Liver (tissue), 9 donors: Measurements from ENCODE around the gene SH3RF3. TPM values are rescaled to one million over a fixed set of nuclear protein-coding genes. Genes with fewer than 3 reads are reported as not detected.

Experiments
- DNase-seq: peaks from one replicate; pipeline ENCODE4 v3.0.0-alpha.2; 2017; ENCODE audit warnings: low spot score
- H3K27ac ChIP-seq, 2 donors: one replicate each; pipeline ENCODE4 v1.7.0; 2013; ENCODE audit warnings: inconsistent platforms in 2 of 2, low read length in 2 of 2, control low read depth in 1 of 2, low read depth in 1 of 2, mild to moderate bottlenecking in 1 of 2
- H3K27me3 ChIP-seq, 4 donors: one replicate each; pipeline versions ENCODE4 v1.6.1 to v1.7.0; 2013; ENCODE audit warnings: low read length in 3 of 4, inconsistent platforms in 1 of 4, mild to moderate bottlenecking in 1 of 4, moderate library complexity in 1 of 4; ENCODE audit not compliant: control insufficient read depth in 4 of 4, insufficient read depth in 4 of 4
- H3K36me3 ChIP-seq, 4 donors: one replicate each; pipeline versions ENCODE4 v1.6.1 to v1.7.0; 2013; ENCODE audit warnings: low read length in 3 of 4, mild to moderate bottlenecking in 3 of 4, low read depth in 1 of 4, moderate library complexity in 1 of 4; ENCODE audit not compliant: control insufficient read depth in 4 of 4, insufficient read depth in 3 of 4
- H3K4me1 ChIP-seq, 4 donors: one replicate each; pipeline versions ENCODE4 v1.6.1 to v1.7.0; 2013; ENCODE audit warnings: low read length in 3 of 4, mild to moderate bottlenecking in 3 of 4, moderate library complexity in 1 of 4; ENCODE audit not compliant: control insufficient read depth in 4 of 4, insufficient read depth in 4 of 4
- H3K4me3 ChIP-seq, 3 donors: one replicate each; pipeline versions ENCODE4 v1.6.1 to v1.7.0; 2013; ENCODE audit warnings: low read length in 3 of 3, control low read depth in 1 of 3, low read depth in 1 of 3, mild to moderate bottlenecking in 1 of 3
- H3K9ac ChIP-seq, 2 donors: one replicate each; pipeline ENCODE4 v1.7.0; 2013; ENCODE audit warnings: low read length in 2 of 2, mild to moderate bottlenecking in 2 of 2, moderate library complexity in 2 of 2, control low read depth in 1 of 2, low read depth in 1 of 2
- H3K9me3 ChIP-seq, 4 donors: one replicate each; pipeline versions ENCODE4 v1.6.1 to v1.7.0; 2013; ENCODE audit warnings: low read length in 3 of 4; ENCODE audit not compliant: control insufficient read depth in 4 of 4
- EGR1 ChIP-seq, 2 donors: IDR thresholded peaks; 2 replicates each; pipeline ENCODE4 v1.6.1; 2016 to 2018; ENCODE audit warnings: antibody characterized with exemption in 2 of 2, low read depth in 2 of 2
- FOXA1 ChIP-seq: IDR thresholded peaks from 2 replicates; pipeline ENCODE4 v1.6.1; 2016; ENCODE audit warnings: antibody characterized with exemption
- FOXA2 ChIP-seq: IDR thresholded peaks from 2 replicates; pipeline ENCODE4 v1.6.1; 2016; ENCODE audit warnings: antibody characterized with exemption
- GABPA ChIP-seq, 2 donors: IDR thresholded peaks in 1 of 2; conservative IDR thresholded peaks in 1 of 2; 2 replicates each; pipeline ENCODE4 v1.6.1; 2016; ENCODE audit warnings: antibody characterized with exemption in 2 of 2, mild to moderate bottlenecking in 1 of 2, moderate library complexity in 1 of 2
- HNF4G ChIP-seq: IDR thresholded peaks from 2 replicates; pipeline ENCODE4 v1.6.1; 2016; ENCODE audit warnings: antibody characterized with exemption
- JUND ChIP-seq, 2 donors: IDR thresholded peaks; 2 replicates each; pipeline ENCODE4 v1.6.1; 2016; ENCODE audit warnings: antibody characterized with exemption in 2 of 2
- NR2F2 ChIP-seq: IDR thresholded peaks from 2 replicates; pipeline ENCODE4 v1.6.1; 2016; ENCODE audit warnings: antibody characterized with exemption
- RAD21 ChIP-seq, 2 donors: IDR thresholded peaks; 2 replicates each; pipeline ENCODE4 v1.6.1; 2016; ENCODE audit warnings: antibody characterized with exemption in 2 of 2, mild to moderate bottlenecking in 2 of 2
- RXRA ChIP-seq, 2 donors: IDR thresholded peaks; 2 replicates each; pipeline ENCODE4 v1.6.1; 2017 to 2018; ENCODE audit warnings: antibody characterized with exemption in 2 of 2, mild to moderate bottlenecking in 1 of 2
- SP1 ChIP-seq: IDR thresholded peaks from 2 replicates; pipeline ENCODE4 v1.6.1; 2018; ENCODE audit warnings: antibody characterized with exemption, mild to moderate bottlenecking
- TAF1 ChIP-seq: conservative IDR thresholded peaks from 2 replicates; pipeline ENCODE4 v1.6.1; 2016; ENCODE audit warnings: antibody characterized with exemption, mild to moderate bottlenecking
- YY1 ChIP-seq: IDR thresholded peaks from 2 replicates; pipeline ENCODE4 v1.6.1; 2016; ENCODE audit warnings: antibody characterized with exemption, mild to moderate bottlenecking
- WGBS: extraction: QIAGEN DNeasy Blood & Tissue Kit; methylation state at CpG from one replicate; pipeline ENCODE4 v1.1.7; 2013; 5-methylcytosine and 5-hydroxymethylcytosine counted together
- polyA plus RNA-seq, 2 donors: library from polyadenylated mRNA; stranded (reverse) in 1 of 2; unstranded in 1 of 2; fragments of 200-250 nt in 1 of 2; fragments of >200 nt in 1 of 2; fragmentation: Nextera tagmentation in 1 of 2; extraction: Ambion mirVana in 1 of 2; gene quantifications; one replicate each; pipeline versions ENCODE4 v1.2.1 to v1.2.3, GENCODE V29; 2013 to 2015
- total RNA-seq, 2 donors: library from RNA; depleted of rRNA; stranded (reverse); fragments of >200 nt; gene quantifications; one replicate each; pipeline ENCODE4 v1.2.3, GENCODE V29; 2014
- TF ChIP-seq, protein P1 (sequence below): IDR thresholded peaks from 2 replicates; pipeline ENCODE4 v1.6.1; 2016; ENCODE audit warnings: antibody characterized with exemption
- TF ChIP-seq, protein P2 (sequence below): IDR thresholded peaks from 2 replicates; pipeline ENCODE4 v1.6.1; 2016; ENCODE audit warnings: antibody characterized with exemption, mild to moderate bottlenecking
- TF ChIP-seq, protein P3 (sequence below): fragments of 150-350 bp; IDR thresholded peaks from 2 replicates; pipeline ENCODE4 v1.5.1; 2017; ENCODE audit warnings: improper control_type of control experiment, low read depth, low read length; ENCODE audit not compliant: missing input control
- donor health status: healthy.
- donor health status: healthy.
- donor health status: healthy.
- donor health status: healthy.
- donor health status: healthy.

SH3RF3 gene
- total and polyA plus RNA-seq, 4 donors: 0.11 to 1.0 (median 0.54) TPM

- 68% methylated on average over 12 of the region's 12 CpGs for WGBS
- Histone ChIP-seq H3K27me3 (no peaks in the 10 kb centered on the region), H3K4me3 (no peak overlapping the region), H3K4me1 (peaks cover 0 to 3% (median 1%) of the 10 kb centered on the region in 4 donors), H3K9me3 (no peaks in the 10 kb centered on the region), H3K36me3 (no peaks in the 10 kb centered on the region), H3K27ac (no peak overlapping the region), H3K9ac (no peak overlapping the region)
- DNase-seq: no peak
- TF ChIP-seq, protein P1, sequence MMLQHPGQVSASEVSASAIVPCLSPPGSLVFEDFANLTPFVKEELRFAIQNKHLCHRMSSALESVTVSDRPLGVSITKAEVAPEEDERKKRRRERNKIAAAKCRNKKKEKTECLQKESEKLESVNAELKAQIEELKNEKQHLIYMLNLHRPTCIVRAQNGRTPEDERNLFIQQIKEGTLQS: no peak
- TF ChIP-seq JUND (IDR thresholded peaks at IDR 0.05): no peak
- TF ChIP-seq RXRA (IDR thresholded peaks at IDR 0.05): no peak
- TF ChIP-seq GABPA (IDR thresholded peaks at IDR 0.05 in 1 of 2, conservative IDR thresholded peaks at IDR 0.05 in 1 of 2): no peak
- TF ChIP-seq SP1: no peak
- TF ChIP-seq NR2F2: no peak
- no peak for TF ChIP-seq EGR1 (IDR thresholded peaks at IDR 0.05; ENCODE audit: low read depth in 2 of 2)
- TF ChIP-seq RAD21 (IDR thresholded peaks at IDR 0.05): no peak
- no peak for TF ChIP-seq YY1
- TF ChIP-seq FOXA2: no peak
- TF ChIP-seq TAF1: no peak
- no peak for TF ChIP-seq HNF4G
- TF ChIP-seq FOXA1: no peak
These were observed 206.7 kb downstream of the SH3RF3 start for GRCh38 chr2:109335631-109336176.

GRCh38 chr2:109336296-109336695 is 207.3 kb downstream of the SH3RF3 start:
- DNase-seq: no peak
- no peak overlapping the region for H3K4me3 ChIP-seq
- no peaks in the 10 kb centered on the region for H3K9me3 ChIP-seq
- no peaks in the 10 kb centered on the region for H3K27me3 ChIP-seq
- no peak overlapping the region for H3K27ac ChIP-seq
- H3K4me1 ChIP-seq: peaks cover 0 to 3% (median 1%) of the 10 kb centered on the region in 4 donors
- no peak overlapping the region for H3K9ac ChIP-seq
- TF ChIP-seq, protein P2, sequence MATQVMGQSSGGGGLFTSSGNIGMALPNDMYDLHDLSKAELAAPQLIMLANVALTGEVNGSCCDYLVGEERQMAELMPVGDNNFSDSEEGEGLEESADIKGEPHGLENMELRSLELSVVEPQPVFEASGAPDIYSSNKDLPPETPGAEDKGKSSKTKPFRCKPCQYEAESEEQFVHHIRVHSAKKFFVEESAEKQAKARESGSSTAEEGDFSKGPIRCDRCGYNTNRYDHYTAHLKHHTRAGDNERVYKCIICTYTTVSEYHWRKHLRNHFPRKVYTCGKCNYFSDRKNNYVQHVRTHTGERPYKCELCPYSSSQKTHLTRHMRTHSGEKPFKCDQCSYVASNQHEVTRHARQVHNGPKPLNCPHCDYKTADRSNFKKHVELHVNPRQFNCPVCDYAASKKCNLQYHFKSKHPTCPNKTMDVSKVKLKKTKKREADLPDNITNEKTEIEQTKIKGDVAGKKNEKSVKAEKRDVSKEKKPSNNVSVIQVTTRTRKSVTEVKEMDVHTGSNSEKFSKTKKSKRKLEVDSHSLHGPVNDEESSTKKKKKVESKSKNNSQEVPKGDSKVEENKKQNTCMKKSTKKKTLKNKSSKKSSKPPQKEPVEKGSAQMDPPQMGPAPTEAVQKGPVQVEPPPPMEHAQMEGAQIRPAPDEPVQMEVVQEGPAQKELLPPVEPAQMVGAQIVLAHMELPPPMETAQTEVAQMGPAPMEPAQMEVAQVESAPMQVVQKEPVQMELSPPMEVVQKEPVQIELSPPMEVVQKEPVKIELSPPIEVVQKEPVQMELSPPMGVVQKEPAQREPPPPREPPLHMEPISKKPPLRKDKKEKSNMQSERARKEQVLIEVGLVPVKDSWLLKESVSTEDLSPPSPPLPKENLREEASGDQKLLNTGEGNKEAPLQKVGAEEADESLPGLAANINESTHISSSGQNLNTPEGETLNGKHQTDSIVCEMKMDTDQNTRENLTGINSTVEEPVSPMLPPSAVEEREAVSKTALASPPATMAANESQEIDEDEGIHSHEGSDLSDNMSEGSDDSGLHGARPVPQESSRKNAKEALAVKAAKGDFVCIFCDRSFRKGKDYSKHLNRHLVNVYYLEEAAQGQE: no peak
- no peak for TF ChIP-seq RAD21 (IDR thresholded peaks at IDR 0.05)
- no peak for TF ChIP-seq YY1
- no peak for TF ChIP-seq EGR1 (IDR thresholded peaks at IDR 0.05; ENCODE audit: low read depth in 2 of 2)
- no peak for TF ChIP-seq SP1
- TF ChIP-seq, protein P1: no peak
- no peak for TF ChIP-seq FOXA2
- TF ChIP-seq HNF4G: no peak
- WGBS: 63% methylated on average over 6 of the region's 6 CpGs
- no peaks in the 10 kb centered on the region for H3K36me3 ChIP-seq

GRCh38 chr2:109337221-109337620 is 208.2 kb downstream of the SH3RF3 start:
- Histone ChIP-seq H3K4me3 (no peak overlapping the region), H3K27ac (no peak overlapping the region), H3K9me3 (no peaks in the 10 kb centered on the region), H3K4me1 (peaks cover 0 to 1% (median 0%) of the 10 kb centered on the region in 4 donors), H3K27me3 (no peaks in the 10 kb centered on the region), H3K36me3 (no peaks in the 10 kb centered on the region), H3K9ac (no peak overlapping the region)
- WGBS: 83% methylated on average over 9 of the region's 9 CpGs
- DNase-seq: no peak
- TF ChIP-seq, protein P3, sequence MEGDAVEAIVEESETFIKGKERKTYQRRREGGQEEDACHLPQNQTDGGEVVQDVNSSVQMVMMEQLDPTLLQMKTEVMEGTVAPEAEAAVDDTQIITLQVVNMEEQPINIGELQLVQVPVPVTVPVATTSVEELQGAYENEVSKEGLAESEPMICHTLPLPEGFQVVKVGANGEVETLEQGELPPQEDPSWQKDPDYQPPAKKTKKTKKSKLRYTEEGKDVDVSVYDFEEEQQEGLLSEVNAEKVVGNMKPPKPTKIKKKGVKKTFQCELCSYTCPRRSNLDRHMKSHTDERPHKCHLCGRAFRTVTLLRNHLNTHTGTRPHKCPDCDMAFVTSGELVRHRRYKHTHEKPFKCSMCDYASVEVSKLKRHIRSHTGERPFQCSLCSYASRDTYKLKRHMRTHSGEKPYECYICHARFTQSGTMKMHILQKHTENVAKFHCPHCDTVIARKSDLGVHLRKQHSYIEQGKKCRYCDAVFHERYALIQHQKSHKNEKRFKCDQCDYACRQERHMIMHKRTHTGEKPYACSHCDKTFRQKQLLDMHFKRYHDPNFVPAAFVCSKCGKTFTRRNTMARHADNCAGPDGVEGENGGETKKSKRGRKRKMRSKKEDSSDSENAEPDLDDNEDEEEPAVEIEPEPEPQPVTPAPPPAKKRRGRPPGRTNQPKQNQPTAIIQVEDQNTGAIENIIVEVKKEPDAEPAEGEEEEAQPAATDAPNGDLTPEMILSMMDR: no peak
- TF ChIP-seq RAD21 (IDR thresholded peaks at IDR 0.05): no peak
- TF ChIP-seq, protein P1: no peak
- TF ChIP-seq TAF1: no peak
- TF ChIP-seq FOXA1: no peak
- TF ChIP-seq SP1: no peak
- TF ChIP-seq HNF4G: no peak
- TF ChIP-seq JUND (IDR thresholded peaks at IDR 0.05): no peak
